GM23338 (cell line): ENCODE data around the gene DAGLA. TPM values are rescaled to one million over a fixed set of nuclear protein-coding genes. Genes with fewer than 3 reads are reported as not detected.

ENCODE experiments used
- ATAC-seq: fragments of 200-7000 bp; cut with Tn5 transposase; 3 replicates; pipeline ENCODE4 v1.9.1; 2020
- DNase-seq: peaks from one replicate; pipeline ENCODE4 v3.0.0-alpha.2; 2015; ENCODE audit warnings: low spot score
- H2AFZ ChIP-seq: fragments of 200-600 bp; sonication (generic); 2 replicates; pipeline ENCODE4 v1.8.0; 2016; ENCODE audit warnings: antibody characterized with exemption, mild to moderate bottlenecking, moderate library complexity
- H3F3A ChIP-seq: fragments of 200-600 bp; sonication (generic); replicated peaks from 2 replicates; pipeline ENCODE4 v1.8.0; 2017; ENCODE audit warnings: antibody characterized with exemption, mixed run types, low read depth
- H3K27ac ChIP-seq: fragments of 200-600 bp; sonication (generic); 2 replicates; pipeline ENCODE4 v1.6.1; 2016; ENCODE audit warnings: low read depth
- H3K27me3 ChIP-seq: fragments of 200-600 bp; sonication (generic); 2 replicates; pipeline ENCODE4 v1.8.0; 2016; ENCODE audit warnings: mild to moderate bottlenecking, mixed run types, moderate library complexity; ENCODE audit not compliant: insufficient read depth
- H3K36me3 ChIP-seq: fragments of 200-600 bp; sonication (generic); 2 replicates; pipeline ENCODE4 v1.8.0; 2016; ENCODE audit warnings: mild to moderate bottlenecking; ENCODE audit not compliant: insufficient read depth
- H3K4me1 ChIP-seq: fragments of 200-600 bp; sonication (generic); 2 replicates; pipeline ENCODE4 v1.8.0; 2016; ENCODE audit warnings: mild to moderate bottlenecking, moderate library complexity; ENCODE audit not compliant: insufficient read depth
- H3K4me2 ChIP-seq: fragments of 200-600 bp; sonication (generic); 2 replicates; pipeline ENCODE4 v1.7.1; 2017; ENCODE audit warnings: mixed run types
- H3K4me3 ChIP-seq: fragments of 200-600 bp; sonication (generic); 2 replicates; pipeline ENCODE4 v1.6.1; 2016; ENCODE audit warnings: mixed run types
- H3K79me2 ChIP-seq: fragments of 200-600 bp; sonication (generic); replicated peaks from 2 replicates; pipeline ENCODE4 v1.8.0; 2017; ENCODE audit warnings: mild to moderate bottlenecking; ENCODE audit not compliant: insufficient read depth
- H3K9me2 ChIP-seq: fragments of 200-600 bp; sonication (generic); 2 replicates; pipeline ENCODE4 v1.8.0; 2017; ENCODE audit not compliant: insufficient read depth
- H4K20me1 ChIP-seq: fragments of 200-600 bp; sonication (generic); replicated peaks from 2 replicates; pipeline ENCODE4 v1.8.0; 2017; ENCODE audit warnings: mild to moderate bottlenecking; ENCODE audit not compliant: insufficient read depth
- H3K27ac Mint-ChIP-seq: 2 replicates; pipeline ENCODE4 v1.8.0; 2020; ENCODE audit warnings: inconsistent platforms, mild to moderate bottlenecking, moderate library complexity, mixed read lengths
- H3K27me3 Mint-ChIP-seq: 3 replicates; pipeline ENCODE4 v1.8.0; 2022; ENCODE audit warnings: low read depth, mild to moderate bottlenecking, moderate library complexity, mixed read lengths, inconsistent platforms; ENCODE audit not compliant: insufficient read depth, poor library complexity
- H3K36me3 Mint-ChIP-seq: 3 replicates; pipeline ENCODE4 v1.8.0; 2021; ENCODE audit warnings: low read depth, mild to moderate bottlenecking, inconsistent platforms, moderate library complexity, mixed read lengths
- H3K4me1 Mint-ChIP-seq: 3 replicates; pipeline ENCODE4 v1.8.0; 2020; ENCODE audit warnings: mild to moderate bottlenecking, inconsistent platforms, mixed read lengths
- H3K4me3 Mint-ChIP-seq: 3 replicates; pipeline ENCODE4 v1.8.0; 2021; ENCODE audit warnings: moderate library complexity, mild to moderate bottlenecking, inconsistent platforms, mixed read lengths
- H3K9me3 Mint-ChIP-seq: 3 replicates; pipeline ENCODE4 v1.8.0; 2020; ENCODE audit warnings: moderate library complexity, mild to moderate bottlenecking, inconsistent platforms, mixed read lengths
- CREB1 ChIP-seq: fragments of 250-450 bp; sonication (Bioruptor Pico); IDR thresholded peaks from 2 replicates; pipeline ENCODE4 v1.5.0; 2020; ENCODE audit warnings: low read depth, mild to moderate bottlenecking, moderate library complexity
- CTCF ChIP-seq, 2 experiments: fragments of 200-600 bp in 1 of 2; sonication (generic) in 1 of 2; conservative IDR thresholded peaks; 2 replicates each; pipeline versions ENCODE4 v1.5.1 to v1.6.1; 2016 to 2017; ENCODE audit warnings: antibody characterized with exemption in 2 of 2, low read depth in 2 of 2, mild to moderate bottlenecking in 2 of 2, moderate library complexity in 1 of 2
- ETS1 ChIP-seq: IDR thresholded peaks from 2 replicates; pipeline ENCODE4 v1.6.1; 2016; ENCODE audit warnings: antibody characterized with exemption
- EZH2 ChIP-seq: fragments of 200-600 bp; sonication (generic); IDR thresholded peaks from one replicate; pipeline ENCODE4 v1.8.0; 2017; ENCODE audit warnings: antibody characterized with exemption, mild to moderate bottlenecking, low read depth; ENCODE audit not compliant: unreplicated experiment
- EZH2phosphoT487 ChIP-seq: fragments of 200-600 bp; sonication (generic); IDR thresholded peaks from one replicate; pipeline ENCODE4 v1.8.1; 2018; ENCODE audit warnings: antibody characterized with exemption; ENCODE audit not compliant: unreplicated experiment
- JUNB ChIP-seq: IDR thresholded peaks from one replicate; pipeline ENCODE4 v1.6.1; 2016; ENCODE audit warnings: antibody characterized with exemption; ENCODE audit not compliant: unreplicated experiment
- NANOG ChIP-seq: IDR thresholded peaks from 2 replicates; pipeline ENCODE4 v1.6.1; 2016; ENCODE audit warnings: antibody characterized with exemption, borderline replicate concordance
- POLR2AphosphoS5 ChIP-seq: IDR thresholded peaks from 2 replicates; pipeline ENCODE4 v1.6.1; 2016; ENCODE audit warnings: antibody characterized with exemption, low read depth
- REST ChIP-seq: IDR thresholded peaks from one replicate; pipeline ENCODE4 v1.6.1; 2018; ENCODE audit warnings: antibody characterized with exemption; ENCODE audit not compliant: unreplicated experiment
- STAT1 ChIP-seq: IDR thresholded peaks from one replicate; pipeline ENCODE4 v1.6.1; 2016; ENCODE audit warnings: antibody characterized with exemption; ENCODE audit not compliant: unreplicated experiment
- ZNF114 ChIP-seq: fragments of 250-450 bp; sonication (Bioruptor Pico); IDR thresholded peaks from 2 replicates; pipeline ENCODE4 v1.5.0; 2020; ENCODE audit warnings: mild to moderate bottlenecking, moderate library complexity
- ZNF331 ChIP-seq: fragments of 250-450 bp; sonication (Bioruptor Pico); IDR thresholded peaks from 2 replicates; pipeline ENCODE4 v1.5.0; 2020; ENCODE audit warnings: low read depth, mild to moderate bottlenecking, moderate library complexity
- polyA plus RNA-seq: library from polyadenylated mRNA; unstranded; fragments of >200 nt; fragmentation: Nextera tagmentation; extraction: Ambion mirVana; gene quantifications from 2 replicates; pipeline ENCODE4 v1.2.1, GENCODE V29; 2016
- total RNA-seq: library from RNA; depleted of rRNA; stranded (reverse); fragments of >200 nt; shearing (Covaris generic); gene quantifications from 2 replicates; pipeline ENCODE4 v1.2.3, GENCODE V29; 2014
- TF ChIP-seq, protein P1 (sequence below): fragments of 250-450 bp; sonication (Bioruptor Pico); IDR thresholded peaks from 2 replicates; pipeline ENCODE4 v1.5.0; 2020; ENCODE audit warnings: mild to moderate bottlenecking, moderate library complexity

DAGLA gene
- total and polyA plus RNA-seq, 2 experiments from 2014 or later, result 0.55 to 2.5 TPM

DNA sequence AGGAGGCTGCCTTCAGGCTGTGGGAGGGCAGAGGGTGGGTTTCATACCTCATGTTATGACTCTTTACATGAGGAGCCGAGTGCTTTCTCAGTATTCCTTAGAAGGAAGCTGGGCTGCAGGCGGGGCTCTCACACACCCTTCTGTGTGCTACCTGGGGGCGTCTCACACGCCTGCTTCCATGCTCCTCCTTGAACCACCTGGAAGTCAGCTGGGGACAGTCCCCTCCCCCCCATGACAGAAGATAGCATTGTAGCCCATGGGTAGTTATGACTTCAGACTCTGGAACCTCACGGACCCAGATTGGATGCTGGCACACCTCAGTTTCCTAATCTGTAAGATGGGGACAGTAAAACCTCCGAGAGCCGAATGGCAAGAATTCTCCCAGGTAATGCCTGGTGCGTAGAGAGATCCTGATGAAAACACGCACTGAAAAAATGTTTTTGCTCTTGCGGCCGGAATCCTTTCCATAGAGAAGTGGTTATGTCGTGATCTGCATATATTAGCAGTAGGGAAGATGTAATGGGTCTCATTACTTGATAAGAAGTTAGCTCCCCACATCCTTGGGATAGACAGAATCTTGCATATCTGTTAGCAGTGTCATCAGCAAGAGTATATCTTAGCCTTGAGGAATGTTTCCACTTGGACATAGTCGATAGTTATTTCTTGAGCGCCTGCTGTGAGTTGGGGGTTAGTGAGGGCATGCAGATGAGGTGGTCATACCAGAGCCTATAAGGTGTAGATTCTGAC is 4.9 kb downstream of the DAGLA start:
- H2AFZ ChIP-seq, result no peak overlapping the region
- Mint-ChIP-seq H3K9me3 (no peaks in the 10 kb centered on the region), H3K4me1 (peaks cover 9% of the 10 kb centered on the region), H3K27ac (no peak overlapping the region), H3K27me3 (peaks cover 12% of the 10 kb centered on the region), H3K4me3 (no peak overlapping the region), H3K36me3 (no peaks in the 10 kb centered on the region)
- no peak overlapping the region for H3K4me3 ChIP-seq
- H3K9me2 ChIP-seq, result no peaks in the 10 kb centered on the region
- TF ChIP-seq STAT1 (no peak), ZNF114 (no peak), CTCF (conservative IDR thresholded peaks at IDR 0.05; ENCODE audit: low read depth in 2 of 2) (no peak), CREB1 (CRISPR knock-in tag) (no peak), EZH2 (no peak), REST (no peak), ETS1 (no peak), JUNB (no peak), ZNF331 (CRISPR knock-in tag) (no peak), NANOG (no peak), EZH2phosphoT487 (no peak), POLR2AphosphoS5 (no peak)
- TF ChIP-seq, protein P1, sequence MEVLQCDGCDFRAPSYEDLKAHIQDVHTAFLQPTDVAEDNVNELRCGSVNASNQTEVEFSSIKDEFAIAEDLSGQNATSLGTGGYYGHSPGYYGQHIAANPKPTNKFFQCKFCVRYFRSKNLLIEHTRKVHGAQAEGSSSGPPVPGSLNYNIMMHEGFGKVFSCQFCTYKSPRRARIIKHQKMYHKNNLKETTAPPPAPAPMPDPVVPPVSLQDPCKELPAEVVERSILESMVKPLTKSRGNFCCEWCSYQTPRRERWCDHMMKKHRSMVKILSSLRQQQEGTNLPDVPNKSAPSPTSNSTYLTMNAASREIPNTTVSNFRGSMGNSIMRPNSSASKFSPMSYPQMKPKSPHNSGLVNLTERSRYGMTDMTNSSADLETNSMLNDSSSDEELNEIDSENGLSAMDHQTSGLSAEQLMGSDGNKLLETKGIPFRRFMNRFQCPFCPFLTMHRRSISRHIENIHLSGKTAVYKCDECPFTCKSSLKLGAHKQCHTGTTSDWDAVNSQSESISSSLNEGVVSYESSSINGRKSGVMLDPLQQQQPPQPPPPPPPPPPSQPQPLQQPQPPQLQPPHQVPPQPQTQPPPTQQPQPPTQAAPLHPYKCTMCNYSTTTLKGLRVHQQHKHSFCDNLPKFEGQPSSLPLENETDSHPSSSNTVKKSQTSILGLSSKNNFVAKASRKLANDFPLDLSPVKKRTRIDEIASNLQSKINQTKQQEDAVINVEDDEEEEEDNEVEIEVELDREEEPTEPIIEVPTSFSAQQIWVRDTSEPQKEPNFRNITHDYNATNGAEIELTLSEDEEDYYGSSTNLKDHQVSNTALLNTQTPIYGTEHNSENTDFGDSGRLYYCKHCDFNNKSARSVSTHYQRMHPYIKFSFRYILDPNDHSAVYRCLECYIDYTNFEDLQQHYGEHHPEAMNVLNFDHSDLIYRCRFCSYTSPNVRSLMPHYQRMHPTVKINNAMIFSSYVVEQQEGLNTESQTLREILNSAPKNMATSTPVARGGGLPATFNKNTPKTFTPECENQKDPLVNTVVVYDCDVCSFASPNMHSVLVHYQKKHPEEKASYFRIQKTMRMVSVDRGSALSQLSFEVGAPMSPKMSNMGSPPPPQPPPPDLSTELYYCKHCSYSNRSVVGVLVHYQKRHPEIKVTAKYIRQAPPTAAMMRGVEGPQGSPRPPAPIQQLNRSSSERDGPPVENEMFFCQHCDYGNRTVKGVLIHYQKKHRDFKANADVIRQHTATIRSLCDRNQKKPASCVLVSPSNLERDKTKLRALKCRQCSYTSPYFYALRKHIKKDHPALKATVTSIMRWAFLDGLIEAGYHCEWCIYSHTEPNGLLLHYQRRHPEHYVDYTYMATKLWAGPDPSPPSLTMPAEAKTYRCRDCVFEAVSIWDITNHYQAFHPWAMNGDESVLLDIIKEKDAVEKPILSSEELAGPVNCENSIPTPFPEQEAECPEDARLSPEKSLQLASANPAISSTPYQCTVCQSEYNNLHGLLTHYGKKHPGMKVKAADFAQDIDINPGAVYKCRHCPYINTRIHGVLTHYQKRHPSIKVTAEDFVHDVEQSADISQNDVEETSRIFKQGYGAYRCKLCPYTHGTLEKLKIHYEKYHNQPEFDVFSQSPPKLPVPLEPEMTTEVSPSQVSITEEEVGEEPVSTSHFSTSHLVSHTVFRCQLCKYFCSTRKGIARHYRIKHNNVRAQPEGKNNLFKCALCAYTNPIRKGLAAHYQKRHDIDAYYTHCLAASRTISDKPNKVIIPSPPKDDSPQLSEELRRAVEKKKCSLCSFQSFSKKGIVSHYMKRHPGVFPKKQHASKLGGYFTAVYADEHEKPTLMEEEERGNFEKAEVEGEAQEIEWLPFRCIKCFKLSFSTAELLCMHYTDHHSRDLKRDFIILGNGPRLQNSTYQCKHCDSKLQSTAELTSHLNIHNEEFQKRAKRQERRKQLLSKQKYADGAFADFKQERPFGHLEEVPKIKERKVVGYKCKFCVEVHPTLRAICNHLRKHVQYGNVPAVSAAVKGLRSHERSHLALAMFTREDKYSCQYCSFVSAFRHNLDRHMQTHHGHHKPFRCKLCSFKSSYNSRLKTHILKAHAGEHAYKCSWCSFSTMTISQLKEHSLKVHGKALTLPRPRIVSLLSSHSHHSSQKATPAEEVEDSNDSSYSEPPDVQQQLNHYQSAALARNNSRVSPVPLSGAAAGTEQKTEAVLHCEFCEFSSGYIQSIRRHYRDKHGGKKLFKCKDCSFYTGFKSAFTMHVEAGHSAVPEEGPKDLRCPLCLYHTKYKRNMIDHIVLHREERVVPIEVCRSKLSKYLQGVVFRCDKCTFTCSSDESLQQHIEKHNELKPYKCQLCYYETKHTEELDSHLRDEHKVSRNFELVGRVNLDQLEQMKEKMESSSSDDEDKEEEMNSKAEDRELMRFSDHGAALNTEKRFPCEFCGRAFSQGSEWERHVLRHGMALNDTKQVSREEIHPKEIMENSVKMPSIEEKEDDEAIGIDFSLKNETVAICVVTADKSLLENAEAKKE, result no peak
- H3K4me2 ChIP-seq, result no peak overlapping the region
- H3F3A ChIP-seq, result no peaks in the 10 kb centered on the region
- H3K79me2 ChIP-seq, result no peaks in the 10 kb centered on the region
- H3K4me1 ChIP-seq, result peaks cover 5% of the 10 kb centered on the region; the same call in 1 of the 2 replicates
- no peaks in the 10 kb centered on the region for H3K36me3 ChIP-seq
- ATAC-seq (no peak), DNase-seq (no peak)
- H4K20me1 ChIP-seq, result no peaks in the 10 kb centered on the region
- H3K27ac ChIP-seq, result no peak overlapping the region
- H3K27me3 ChIP-seq, result peaks cover 12% of the 10 kb centered on the region
